NCI-H510A treated with DMSO at 0.1 percent for 48 hours (cell line): ENCODE results near the gene ZNF239.
"Not testable (repeated sequence)": the region's sequence is repeated elsewhere in the genome, so short reads cannot be mapped to it uniquely, and the experiment has no call there.

ENCODE experiments used
- DNase-seq: peaks from one replicate; lab custom pipeline; 2025; lab: John Stamatoyannopoulos, UW

Gene ZNF239

GRCh38 chr10:43574001-43574892 is at the start of gene ZNF239:
ZNF239 (minus strand) TSS chr10:43574616; CDS start chr10:43558079, 16,537 bp downstream.
- DNase-seq, result peak; percentile 39

- no peak for DNase-seq
These were observed 48.9 kb upstream of the ZNF239 start for GRCh38 chr10:43623351-43623750.

DNA sequence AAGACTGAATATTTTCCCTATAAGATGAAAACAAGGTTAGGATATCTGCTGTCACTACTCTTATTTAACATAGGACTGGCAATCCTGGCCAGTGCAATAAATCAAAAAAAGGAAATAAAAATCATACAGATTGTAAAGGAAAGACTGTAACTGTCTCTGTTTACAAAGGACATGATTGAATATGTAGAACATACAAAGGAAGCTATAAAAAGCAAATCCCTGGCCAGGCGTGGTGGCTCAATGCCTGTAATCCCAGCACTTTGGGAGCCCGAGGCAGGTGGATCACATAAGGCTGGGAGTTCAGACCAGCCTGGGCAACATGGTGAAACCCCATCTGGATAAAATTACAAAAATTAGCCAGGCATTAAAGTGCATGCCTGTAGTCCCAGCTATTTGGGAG is 47.6 kb upstream of the ZNF239 start:
- DNase-seq, result no peak

DNA sequence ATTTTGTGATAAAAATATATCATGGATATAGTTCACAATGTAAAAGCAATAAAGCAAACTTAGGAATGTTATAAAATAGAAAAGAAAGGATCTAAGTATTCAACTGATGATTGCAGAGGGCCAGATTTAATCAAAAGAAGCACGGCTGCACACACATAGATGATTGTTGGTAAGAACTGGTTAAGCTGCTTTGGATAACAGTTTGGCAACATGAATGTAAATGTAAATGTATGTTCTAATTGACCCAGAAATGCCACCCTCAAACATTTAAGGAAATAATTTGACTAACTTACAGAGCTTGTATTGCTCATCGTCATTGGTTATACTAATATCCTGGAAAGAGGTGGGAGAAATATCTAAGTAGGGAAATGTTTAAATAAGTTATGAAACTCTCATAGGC is 45.0 kb upstream of the ZNF239 start:
- no peak for DNase-seq

DNA sequence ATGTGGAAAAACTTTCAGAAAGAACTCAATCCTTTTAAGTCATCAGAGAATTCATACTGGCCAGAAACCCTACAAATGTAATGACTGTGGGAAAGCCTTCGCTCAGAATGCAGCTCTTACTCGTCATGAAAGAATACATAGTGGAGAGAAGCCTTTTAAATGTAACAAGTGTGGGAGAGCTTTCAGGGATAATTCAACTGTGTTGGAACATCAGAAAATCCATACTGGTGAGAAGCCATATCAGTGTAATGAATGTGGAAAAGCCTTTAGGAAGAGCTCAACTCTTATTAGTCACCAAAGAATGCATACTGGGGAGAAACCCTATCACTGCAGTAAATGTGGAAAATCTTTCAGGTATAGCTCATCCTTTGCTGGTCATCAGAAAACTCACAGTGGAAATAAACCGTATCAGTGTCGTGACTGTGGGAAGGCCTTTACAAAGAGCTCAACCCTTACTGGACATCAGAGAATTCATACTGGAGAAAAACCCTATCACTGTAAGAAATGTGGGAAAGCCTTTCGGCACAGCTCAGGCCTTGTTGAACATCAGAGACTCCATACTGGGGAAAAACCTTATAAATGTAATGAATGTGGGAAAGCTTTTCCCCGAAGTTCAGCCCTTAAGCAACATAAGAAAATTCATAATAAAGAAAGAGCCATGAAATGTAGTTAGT is 42.4 kb upstream of the ZNF239 start:
- no peak for DNase-seq

DNA sequence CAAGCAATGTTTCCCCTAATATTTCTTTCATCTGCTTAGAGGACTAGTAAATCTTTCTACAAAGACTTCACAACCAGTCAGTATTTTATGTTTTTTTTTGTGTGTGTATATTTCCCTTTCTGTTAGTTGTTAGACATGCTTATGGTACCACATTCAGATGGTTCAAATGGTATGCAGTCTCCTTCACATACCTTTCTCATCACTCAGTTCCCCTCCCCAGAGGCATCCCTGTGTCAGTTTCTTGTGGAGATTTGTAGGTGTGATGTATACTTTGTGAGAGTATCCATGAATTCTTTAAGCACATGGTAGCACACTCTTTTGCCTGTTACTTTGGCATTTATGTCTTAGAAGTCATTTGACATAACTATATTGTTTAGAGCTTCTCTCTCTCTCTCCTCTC is 36.2 kb upstream of the ZNF239 start:
- DNase-seq, result no peak

DNA sequence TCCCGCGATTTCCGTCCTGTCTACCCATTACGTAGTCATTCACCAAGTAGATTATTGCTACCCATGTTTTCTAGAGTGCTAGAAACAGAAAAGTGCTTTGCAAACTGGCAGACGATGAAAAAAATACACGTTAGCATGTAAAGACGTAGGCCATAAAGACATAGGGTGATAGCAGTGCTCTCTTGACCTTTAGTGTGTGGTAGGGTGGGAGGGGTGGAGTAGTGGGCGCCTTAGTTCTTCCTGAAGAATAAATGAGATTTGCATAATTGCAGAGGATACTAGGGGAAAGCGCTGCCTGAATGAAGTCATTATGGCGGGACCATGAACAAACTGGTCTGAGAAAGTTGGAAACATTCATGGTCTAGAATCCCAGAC is 32.8 kb upstream of the ZNF239 start:
- DNase-seq, result no peak

- peak; percentile 47 for DNase-seq
These were observed 32.1 kb upstream of the ZNF239 start, which contains the start of gene ZNF485 for GRCh38 chr10:43606323-43607198. ZNF485 (plus strand) TSS chr10:43606438; CDS start chr10:43607051, 613 bp downstream.

GRCh38 chr10:43605850-43606322 is 31.5 kb upstream of the ZNF239 start:
- no peak for DNase-seq

- not testable (repeated sequence) for DNase-seq
These were observed 27.2 kb upstream of the ZNF239 start for GRCh38 chr10:43601576-43601975.

- DNase-seq, result no peak
These were observed 24.9 kb upstream of the ZNF239 start for GRCh38 chr10:43599333-43599732.

GRCh38 chr10:43598446-43598845 is 24.0 kb upstream of the ZNF239 start:
- DNase-seq, result no peak

DNA sequence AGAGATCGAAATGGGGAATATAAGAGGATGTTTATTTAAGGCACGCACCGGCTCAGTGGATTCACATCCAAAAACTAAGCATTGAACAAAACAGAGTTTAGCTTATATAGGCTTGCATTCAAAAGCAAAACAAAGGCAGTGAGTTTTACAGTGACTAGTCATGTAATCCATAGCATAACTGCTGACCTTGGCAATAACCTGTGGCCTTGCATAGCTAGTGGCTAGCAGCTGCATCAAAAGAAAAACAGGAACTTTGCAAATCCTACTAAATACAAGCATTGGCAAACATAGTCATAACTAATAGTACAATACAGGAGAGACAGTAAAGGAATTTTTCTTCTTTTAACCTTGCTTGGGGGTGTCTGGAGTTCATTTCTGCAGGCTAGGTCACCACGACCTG is 22.1 kb upstream of the ZNF239 start:
- DNase-seq, result no peak

DNA sequence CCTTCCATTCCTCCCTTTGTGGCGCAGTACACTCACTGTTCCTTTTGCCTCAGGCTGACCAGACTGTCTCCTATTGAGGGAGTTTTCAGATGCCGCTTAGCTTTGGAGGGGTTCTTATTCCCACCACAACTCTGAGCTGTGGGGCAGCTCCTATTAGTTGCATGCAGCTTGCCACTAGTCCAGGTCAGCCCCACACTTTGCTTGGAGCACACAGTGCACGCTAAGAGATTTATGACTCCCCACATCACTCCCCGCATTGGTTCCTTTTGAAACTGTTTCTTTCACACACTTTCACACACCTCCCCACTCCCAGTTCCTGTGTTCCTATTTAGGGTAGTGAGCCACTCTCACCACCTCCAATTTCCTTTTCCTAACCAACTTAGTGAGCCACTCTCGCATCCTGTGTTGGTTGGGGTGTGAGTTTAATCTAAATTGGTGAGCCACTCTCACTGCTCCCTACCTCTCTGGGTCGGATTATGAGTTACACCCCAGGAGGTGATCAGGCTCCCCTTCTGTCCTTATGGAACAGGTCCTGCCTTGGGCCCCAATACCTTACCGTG is 21.4 kb upstream of the ZNF239 start:
- DNase-seq, result no peak

DNA sequence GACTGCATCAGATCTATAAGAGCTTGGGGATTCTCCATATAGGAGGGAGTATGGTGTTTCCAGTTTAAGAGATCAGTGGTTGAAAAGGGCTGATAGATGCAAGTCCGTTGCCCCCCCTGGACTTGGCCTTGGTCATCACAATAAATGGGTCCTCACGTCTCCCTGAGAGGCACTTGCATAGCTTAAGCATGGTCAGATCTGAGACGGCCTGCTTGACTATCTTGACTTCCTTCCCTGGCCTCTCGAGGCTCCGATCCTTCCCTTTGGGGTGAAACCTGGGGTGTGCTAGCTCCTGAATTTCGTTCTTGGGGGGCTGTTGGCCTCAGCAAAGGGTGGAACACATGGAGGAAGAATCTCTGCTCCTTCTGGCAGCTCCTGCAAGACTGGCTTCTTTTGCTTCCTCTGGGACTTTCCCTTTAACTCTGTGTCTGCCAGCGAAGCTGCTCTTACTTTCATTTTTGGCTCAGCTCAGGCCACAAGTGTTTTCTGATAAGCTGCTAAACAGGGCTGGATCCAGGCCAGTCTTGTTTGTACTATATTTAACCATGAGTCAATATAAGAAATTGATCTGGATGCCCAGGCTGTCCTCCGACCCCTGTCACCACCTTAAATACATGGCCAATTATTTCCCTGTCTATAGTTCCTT is 20.7 kb upstream of the ZNF239 start:
- no peak for DNase-seq

- no peak for DNase-seq
These were observed 17.0 kb upstream of the ZNF239 start for GRCh38 chr10:43591303-43591904.

DNA sequence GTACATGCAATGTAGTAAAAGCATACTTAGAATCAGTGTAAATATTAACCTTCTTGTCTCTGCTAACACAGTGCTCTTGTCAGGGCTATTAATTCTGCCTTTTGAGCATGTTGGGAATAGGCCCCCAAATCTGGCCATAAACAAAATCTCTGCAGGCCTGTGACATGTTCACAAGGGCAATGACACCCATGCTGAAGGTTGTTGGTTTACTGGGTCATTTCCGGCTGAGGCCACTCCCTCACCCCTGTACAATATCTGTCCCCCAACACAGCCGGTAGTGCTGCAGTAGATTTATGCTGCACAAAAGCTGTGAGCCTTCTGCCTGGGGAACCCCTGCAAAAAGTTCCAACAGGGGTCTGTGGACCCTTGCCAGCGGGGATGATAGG is 12.3 kb upstream of the ZNF239 start:
- not testable (repeated sequence) for DNase-seq

DNA sequence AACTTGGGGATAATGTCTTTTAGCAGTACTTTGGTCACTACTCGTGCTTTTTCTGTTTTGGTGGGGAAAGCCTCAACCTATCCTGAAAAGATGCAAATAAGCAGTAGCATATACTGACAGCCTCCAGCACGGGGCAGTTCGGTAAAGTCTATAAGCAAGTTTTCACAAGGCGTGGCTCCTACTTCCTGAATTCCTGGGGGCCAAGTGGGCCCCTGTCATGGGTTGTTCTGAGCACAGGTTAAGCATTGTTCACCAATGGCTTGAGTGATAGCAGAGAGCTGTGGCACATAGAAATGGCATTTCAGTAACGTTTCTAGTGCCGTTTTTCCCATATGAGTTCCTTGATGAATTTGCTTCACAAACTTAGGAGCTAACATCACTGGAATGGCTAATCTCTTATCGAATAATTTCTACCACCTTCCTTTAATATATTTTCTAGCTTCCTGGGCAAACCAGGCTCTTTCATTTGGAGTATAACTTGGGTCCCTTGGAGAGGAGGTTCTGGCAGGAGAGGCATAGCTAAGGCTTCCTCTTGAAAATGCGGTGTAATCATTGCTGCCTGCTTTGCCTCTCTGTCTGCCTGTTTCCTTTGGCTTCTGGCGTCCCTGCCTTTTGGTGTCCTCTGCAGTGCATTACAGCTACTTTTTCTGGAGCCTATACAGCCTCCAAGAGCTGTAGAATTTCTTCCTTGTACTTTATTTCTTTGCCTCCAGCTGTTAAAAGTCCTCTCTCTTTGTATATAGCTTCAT is 11.7 kb upstream of the ZNF239 start:
- no peak for DNase-seq

GRCh38 chr10:43585046-43585445 is 10.6 kb upstream of the ZNF239 start:
- no peak for DNase-seq

- no peak for DNase-seq
These were observed 9.6 kb upstream of the ZNF239 start for GRCh38 chr10:43584051-43584450.
